Calu3 (cell line): ENCODE measurements around the gene MYH9. TPM values are rescaled to one million over a fixed set of nuclear protein-coding genes. Genes with fewer than 3 reads are reported as not detected.
A peak's percentile ranks its signal among the peaks of the same experiment; 100 is the strongest.

ENCODE experiments used
- BruUV-seq: library from RNA; stranded (reverse); fragments of 400-500 nt; replicated peaks from 2 replicates; lab custom pipeline; 2021; lab: Mats Ljungman, UMichigan
- CTCF ChIA-PET: fragments of 300-600 bp; sonication (Branson Sonifier 250); formaldehyde crosslinking; loops from one replicate; lab custom pipeline; 2022; ENCODE audit warnings: antibody characterized with exemption; lab: Charles Lee
- DNase-seq: peaks from one replicate; pipeline ENCODE4 v3.0.0; 2022
- H3K27ac Mint-ChIP-seq: one replicate; pipeline ENCODE4 v1.8.0; 2022; ENCODE audit warnings: mixed read lengths; ENCODE audit not compliant: unreplicated experiment
- H3K27me3 Mint-ChIP-seq: one replicate; pipeline ENCODE4 v1.8.0; 2022; ENCODE audit warnings: mixed read lengths; ENCODE audit not compliant: unreplicated experiment
- H3K36me3 Mint-ChIP-seq: one replicate; pipeline ENCODE4 v1.8.0; 2022; ENCODE audit warnings: mild to moderate bottlenecking, moderate library complexity, mixed read lengths; ENCODE audit not compliant: insufficient read depth, unreplicated experiment
- H3K4me1 Mint-ChIP-seq: one replicate; pipeline ENCODE4 v1.8.0; 2022; ENCODE audit warnings: mild to moderate bottlenecking, low read depth, mixed read lengths; ENCODE audit not compliant: unreplicated experiment
- H3K4me3 Mint-ChIP-seq: one replicate; pipeline ENCODE4 v1.8.0; 2022; ENCODE audit warnings: mild to moderate bottlenecking, low read depth, moderate library complexity, mixed read lengths; ENCODE audit not compliant: unreplicated experiment
- H3K9me3 Mint-ChIP-seq: one replicate; pipeline ENCODE4 v1.8.0; 2022; ENCODE audit warnings: low read depth, mixed read lengths; ENCODE audit not compliant: unreplicated experiment
- CTCF ChIP-seq: fragments of 200-600 bp; IDR thresholded peaks from one replicate; pipeline ENCODE4 v1.8.0; 2022; ENCODE audit warnings: antibody characterized with exemption; ENCODE audit not compliant: unreplicated experiment
- intact Hi-C: fragments of 100-400 bp; cut with micrococcal nuclease; formaldehyde crosslinking; loops from one replicate; pipeline ENCODE4 v1.10.0; 2022; ENCODE audit not compliant: unreplicated experiment
- total RNA-seq: library from RNA; stranded (reverse); gene quantifications from 2 replicates; pipeline ENCODE4 v1.2.3, GENCODE V29; 2022

MYH9 gene
- total RNA-seq, 1 experiment from 2014 or later: 606 TPM

- CTCF ChIA-PET: no interaction called here
- Mint-ChIP-seq H3K27ac (no peak overlapping the region), H3K27me3 (no peaks in the 10 kb centered on the region), H3K4me1 (no peaks in the 10 kb centered on the region), H3K4me3 (no peak overlapping the region), H3K9me3 (no peaks in the 10 kb centered on the region), H3K36me3 (peaks cover 79% of the 10 kb centered on the region)
- DNase-seq: no peak
- intact Hi-C loops: no loop called here
- no peak for TF ChIP-seq CTCF
- no TSS peak for BruUV-seq
Measured at GRCh38 chr22:36294801-36295200, 93.0 kb downstream of the MYH9 start.

GRCh38 chr22:36294293-36294620 lies 93.5 kb downstream of the MYH9 start:
- no peak for TF ChIP-seq CTCF
- DNase-seq: no peak
- Mint-ChIP-seq H3K36me3 (peaks cover 79% of the 10 kb centered on the region), H3K9me3 (no peaks in the 10 kb centered on the region), H3K27me3 (no peaks in the 10 kb centered on the region), H3K27ac (peak overlapping the region; percentile 15), H3K4me1 (no peaks in the 10 kb centered on the region), H3K4me3 (no peak overlapping the region)
- intact Hi-C loops: no loop called here
- no TSS peak for BruUV-seq
- CTCF ChIA-PET: no interaction called here

GRCh38 chr22:36293606-36294292 lies 94.0 kb downstream of the MYH9 start:
- Mint-ChIP-seq H3K36me3 (peaks cover 82% of the 10 kb centered on the region), H3K4me1 (no peaks in the 10 kb centered on the region), H3K27me3 (no peaks in the 10 kb centered on the region), H3K9me3 (no peaks in the 10 kb centered on the region), H3K27ac (peak overlapping the region; percentile 15), H3K4me3 (no peak overlapping the region)
- BruUV-seq: TSS peak; percentile 94
- CTCF ChIA-PET: no interaction called here
- TF ChIP-seq CTCF: no peak
- intact Hi-C loops: no loop called here
- DNase-seq: no peak

GRCh38 chr22:36292823-36293530 lies 94.8 kb downstream of the MYH9 start:
- Mint-ChIP-seq H3K9me3 (no peaks in the 10 kb centered on the region), H3K27me3 (no peaks in the 10 kb centered on the region), H3K27ac (no peak overlapping the region), H3K4me3 (no peak overlapping the region), H3K36me3 (peaks cover 86% of the 10 kb centered on the region), H3K4me1 (no peaks in the 10 kb centered on the region)
- BruUV-seq: no TSS peak
- TF ChIP-seq CTCF: no peak
- CTCF ChIA-PET: interaction anchor here (0.7 kb wide), 1 partner anchor 162 kb away, joined by 5 read pairs; no protein-coding TSS in a partner anchor
- no peak for DNase-seq
- intact Hi-C loops: no loop called here
